A549 (cell line): ENCODE measurements around the gene TMEM250. TPM values are rescaled to one million over a fixed set of nuclear protein-coding genes. Genes with fewer than 3 reads are reported as not detected.
A peak's percentile ranks its signal among the peaks of the same experiment; 100 is the strongest.

Source experiments
- ATAC-seq, 2 experiments: fragments of 200-7000 bp in 1 of 2; fragments of >200 bp in 1 of 2; cut with Nextera tagmentation in 1 of 2; cut with Tn5 transposase in 1 of 2; 3 replicates each; pipeline versions ENCODE4 v1.8.0 to v1.9.1; 2018 to 2020; ENCODE audit warnings: mild to moderate bottlenecking in 1 of 2, moderate library complexity in 1 of 2
- CTCF ChIA-PET: fragments of 300-600 bp; sonication (Branson Sonifier 250); formaldehyde crosslinking; extraction: SDS; loops from one replicate; lab custom pipeline; 2021; ENCODE audit warnings: antibody characterized with exemption, inconsistent platforms; lab: Yijun Ruan, JAX
- POLR2A ChIA-PET: fragments of 350-600 bp; formaldehyde crosslinking; extraction: SDS; loops from one replicate; lab custom pipeline; 2021; ENCODE audit warnings: antibody characterized with exemption, inconsistent platforms; lab: Yijun Ruan, JAX
- DNase-seq, 2 experiments: peaks; one replicate each; pipeline versions ENCODE4 v3.0.0 to v3.0.0-alpha.2; 2011 to 2016; ENCODE audit warnings: low read depth in 1 of 2, low spot score in 1 of 2
- FAIRE-seq: peaks from 2 replicates; lab custom pipeline; 2011; peaks lifted over from hg19 to GRCh38; lab: Jason Lieb, UNC
- H3K27ac ChIP-seq, 2 experiments: fragments of >200 bp; sonication (Bioruptor Twin); formaldehyde crosslinking; 3 replicates each; pipeline ENCODE4 v1.5.1; 2016 to 2017
- H3K4me1 ChIP-seq: fragments of >200 bp; sonication (Bioruptor Twin); formaldehyde crosslinking; 3 replicates; pipeline ENCODE4 v1.6.1; 2016
- H3K4me2 ChIP-seq: fragments of >200 bp; sonication (Bioruptor Twin); formaldehyde crosslinking; 3 replicates; pipeline ENCODE4 v1.6.1; 2016
- H3K4me3 ChIP-seq: fragments of >200 bp; sonication (Bioruptor Twin); formaldehyde crosslinking; 3 replicates; pipeline ENCODE4 v1.5.1; 2016
- H3K9me3 ChIP-seq: fragments of >200 bp; sonication (Bioruptor Twin); formaldehyde crosslinking; 3 replicates; pipeline ENCODE4 v1.6.1; 2016
- CTCF ChIP-seq: fragments of >200 bp; sonication (Bioruptor Twin); formaldehyde crosslinking; IDR thresholded peaks from 3 replicates; pipeline ENCODE4 v1.5.1; 2016
- HEYL ChIP-seq: fragments of 250-450 bp; sonication (Bioruptor Pico); IDR thresholded peaks from 2 replicates; pipeline ENCODE4 v1.8.0; 2021; ENCODE audit warnings: mild to moderate bottlenecking, moderate library complexity
- HOXB13 ChIP-seq: fragments of 250-450 bp; sonication (Bioruptor Pico); IDR thresholded peaks from 2 replicates; pipeline ENCODE4 v1.5.0; 2020; ENCODE audit warnings: low read depth, mild to moderate bottlenecking, moderate library complexity
- HOXB5 ChIP-seq: fragments of 250-450 bp; sonication (Bioruptor Pico); IDR thresholded peaks from 2 replicates; pipeline ENCODE4 v1.5.0; 2020; ENCODE audit warnings: mild to moderate bottlenecking, moderate library complexity
- KDM5A ChIP-seq: fragments of 200-600 bp; sonication (generic); IDR thresholded peaks from 2 replicates; pipeline ENCODE4 v1.6.1; 2016; ENCODE audit warnings: antibody characterized with exemption, mild to moderate bottlenecking
- MAX ChIP-seq: IDR thresholded peaks from 2 replicates; pipeline ENCODE4 v1.6.1; 2012
- NR3C1 ChIP-seq: fragments of >200 bp; sonication (Bioruptor Twin); formaldehyde crosslinking; IDR thresholded peaks from 3 replicates; pipeline ENCODE4 v1.6.1; 2017
- PBX3 ChIP-seq: IDR thresholded peaks from 2 replicates; pipeline ENCODE4 v1.6.1; 2012
- RAD21 ChIP-seq, 2 experiments: fragments of >200 bp in 1 of 2; sonication (Bioruptor Twin) in 1 of 2; formaldehyde crosslinking in 1 of 2; IDR thresholded peaks in 1 of 2; conservative IDR thresholded peaks in 1 of 2; 2 replicates in 1 of 2; 3 replicates in 1 of 2; pipeline ENCODE4 v1.6.1; 2012 to 2018; ENCODE audit warnings: inconsistent platforms in 1 of 2
- SMC3 ChIP-seq: fragments of >200 bp; sonication (Bioruptor Twin); formaldehyde crosslinking; IDR thresholded peaks from 3 replicates; pipeline ENCODE4 v1.6.1; 2018; ENCODE audit warnings: inconsistent platforms
- ZFP36 ChIP-seq: fragments of 450-650 bp; IDR thresholded peaks from 2 replicates; pipeline ENCODE4 v1.6.1; 2014; ENCODE audit warnings: borderline replicate concordance; ENCODE audit not compliant: partially characterized antibody
- ZSCAN20 ChIP-seq: fragments of 250-450 bp; sonication (Bioruptor Pico); IDR thresholded peaks from 2 replicates; pipeline ENCODE4 v1.8.0; 2022; ENCODE audit warnings: mild to moderate bottlenecking, moderate library complexity
- WGBS: methylation state at CpG from one replicate; pipeline ENCODE4 v1.1.6; 2017; ENCODE audit errors: missing lambda C conversion rate; 5-methylcytosine and 5-hydroxymethylcytosine counted together
- polyA plus RNA-seq, 4 experiments: library from polyadenylated mRNA; depleted of rRNA in 3 of 4; stranded (reverse); fragments of >200 nt; fragmentation: RNase III in 1 of 4; extraction: RNeasy Plus Mini Kit Qiagen cat#74134 plus additional on column Dnase treatment in 1 of 4; gene quantifications; 2 replicates in 3 of 4; 3 replicates in 1 of 4; pipeline ENCODE4 v1.2.3, GENCODE V29; 2011 to 2017
- TF ChIP-seq, protein P1 (sequence below): fragments of 150-350 bp; IDR thresholded peaks from 2 replicates; pipeline ENCODE4 v1.6.1; 2014; ENCODE audit warnings: low read depth, mild to moderate bottlenecking, low read length
- TF ChIP-seq, protein P2 (sequence below): fragments of 200-600 bp; sonication (generic); IDR thresholded peaks from 2 replicates; pipeline ENCODE4 v1.6.1; 2016; ENCODE audit warnings: antibody characterized with exemption, mild to moderate bottlenecking, moderate library complexity
- TF ChIP-seq, protein P3 (sequence below): fragments of 450-650 bp; IDR thresholded peaks from 2 replicates; pipeline ENCODE4 v1.6.1; 2014; ENCODE audit warnings: antibody characterized with exemption

TMEM250 gene
- polyA plus RNA-seq, 2 of the 4 experiments (the other 2 are of a cell fraction): 13.0 to 35.2 TPM

DNA sequence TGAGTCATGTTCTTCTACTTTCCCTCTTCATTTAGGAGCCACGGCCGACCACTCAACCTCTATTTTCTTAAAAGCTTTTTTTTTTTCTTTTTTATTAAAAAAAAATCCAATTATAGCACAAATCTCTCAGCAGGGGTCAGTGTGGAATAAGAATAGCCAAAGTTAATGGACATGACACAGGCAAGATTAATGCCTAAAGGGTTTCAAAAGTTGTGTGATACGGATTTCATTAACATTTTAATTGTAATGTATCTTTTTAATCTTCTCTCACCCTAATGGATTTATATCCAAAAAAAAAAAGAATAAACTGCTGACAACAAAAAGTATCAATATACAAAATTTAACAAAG, 29.0 kb downstream of the TMEM250 start:
- Histone ChIP-seq H3K4me1 (peaks cover 48% of the 10 kb centered on the region), H3K27ac (peak overlapping the region in 1 of 2 experiments; percentile 92; a peak in 3 of 6 replicates), H3K4me2 (peak overlapping the region; percentile 97; the same call in 2 of the 3 replicates), H3K4me3 (no peak overlapping the region), H3K9me3 (no peaks in the 10 kb centered on the region)
- ATAC-seq (no peak), DNase-seq (no peak), FAIRE-seq (no peak)
- CTCF ChIA-PET: interaction anchor here (0.6 to 4.2 kb wide), 25 partner anchors 9 to 838 kb away, joined by 3 to 94 read pairs (median 4); partner anchors contain the start of gene TMEM250
- TF ChIP-seq HEYL (no peak), SMC3 (peak; percentile 53), NR3C1 (no peak), HOXB5 (CRISPR knock-in tag) (peak; percentile 63; the same call in 1 of the 2 replicates), MAX (no peak), PBX3 (no peak), CTCF (peak; percentile 59), KDM5A (no peak), HOXB13 (CRISPR knock-in tag) (no peak), RAD21 (conservative IDR thresholded peaks at IDR 0.05 in 1 of 2, IDR thresholded peaks at IDR 0.05 in 1 of 2) (peak; percentile 54 to 66; a peak in 4 of 5 replicates), ZFP36 (no peak), ZSCAN20 (CRISPR knock-in tag) (no peak)
- TF ChIP-seq, protein P1, sequence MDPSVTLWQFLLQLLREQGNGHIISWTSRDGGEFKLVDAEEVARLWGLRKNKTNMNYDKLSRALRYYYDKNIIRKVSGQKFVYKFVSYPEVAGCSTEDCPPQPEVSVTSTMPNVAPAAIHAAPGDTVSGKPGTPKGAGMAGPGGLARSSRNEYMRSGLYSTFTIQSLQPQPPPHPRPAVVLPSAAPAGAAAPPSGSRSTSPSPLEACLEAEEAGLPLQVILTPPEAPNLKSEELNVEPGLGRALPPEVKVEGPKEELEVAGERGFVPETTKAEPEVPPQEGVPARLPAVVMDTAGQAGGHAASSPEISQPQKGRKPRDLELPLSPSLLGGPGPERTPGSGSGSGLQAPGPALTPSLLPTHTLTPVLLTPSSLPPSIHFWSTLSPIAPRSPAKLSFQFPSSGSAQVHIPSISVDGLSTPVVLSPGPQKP: no peak
- TF ChIP-seq, protein P2, sequence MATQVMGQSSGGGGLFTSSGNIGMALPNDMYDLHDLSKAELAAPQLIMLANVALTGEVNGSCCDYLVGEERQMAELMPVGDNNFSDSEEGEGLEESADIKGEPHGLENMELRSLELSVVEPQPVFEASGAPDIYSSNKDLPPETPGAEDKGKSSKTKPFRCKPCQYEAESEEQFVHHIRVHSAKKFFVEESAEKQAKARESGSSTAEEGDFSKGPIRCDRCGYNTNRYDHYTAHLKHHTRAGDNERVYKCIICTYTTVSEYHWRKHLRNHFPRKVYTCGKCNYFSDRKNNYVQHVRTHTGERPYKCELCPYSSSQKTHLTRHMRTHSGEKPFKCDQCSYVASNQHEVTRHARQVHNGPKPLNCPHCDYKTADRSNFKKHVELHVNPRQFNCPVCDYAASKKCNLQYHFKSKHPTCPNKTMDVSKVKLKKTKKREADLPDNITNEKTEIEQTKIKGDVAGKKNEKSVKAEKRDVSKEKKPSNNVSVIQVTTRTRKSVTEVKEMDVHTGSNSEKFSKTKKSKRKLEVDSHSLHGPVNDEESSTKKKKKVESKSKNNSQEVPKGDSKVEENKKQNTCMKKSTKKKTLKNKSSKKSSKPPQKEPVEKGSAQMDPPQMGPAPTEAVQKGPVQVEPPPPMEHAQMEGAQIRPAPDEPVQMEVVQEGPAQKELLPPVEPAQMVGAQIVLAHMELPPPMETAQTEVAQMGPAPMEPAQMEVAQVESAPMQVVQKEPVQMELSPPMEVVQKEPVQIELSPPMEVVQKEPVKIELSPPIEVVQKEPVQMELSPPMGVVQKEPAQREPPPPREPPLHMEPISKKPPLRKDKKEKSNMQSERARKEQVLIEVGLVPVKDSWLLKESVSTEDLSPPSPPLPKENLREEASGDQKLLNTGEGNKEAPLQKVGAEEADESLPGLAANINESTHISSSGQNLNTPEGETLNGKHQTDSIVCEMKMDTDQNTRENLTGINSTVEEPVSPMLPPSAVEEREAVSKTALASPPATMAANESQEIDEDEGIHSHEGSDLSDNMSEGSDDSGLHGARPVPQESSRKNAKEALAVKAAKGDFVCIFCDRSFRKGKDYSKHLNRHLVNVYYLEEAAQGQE: no peak
- TF ChIP-seq, protein P3, sequence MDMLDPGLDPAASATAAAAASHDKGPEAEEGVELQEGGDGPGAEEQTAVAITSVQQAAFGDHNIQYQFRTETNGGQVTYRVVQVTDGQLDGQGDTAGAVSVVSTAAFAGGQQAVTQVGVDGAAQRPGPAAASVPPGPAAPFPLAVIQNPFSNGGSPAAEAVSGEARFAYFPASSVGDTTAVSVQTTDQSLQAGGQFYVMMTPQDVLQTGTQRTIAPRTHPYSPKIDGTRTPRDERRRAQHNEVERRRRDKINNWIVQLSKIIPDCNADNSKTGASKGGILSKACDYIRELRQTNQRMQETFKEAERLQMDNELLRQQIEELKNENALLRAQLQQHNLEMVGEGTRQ: no peak
- POLR2A ChIA-PET: interaction anchor here (0.7 to 2.0 kb wide), 3 partner anchors 28 to 38 kb away, joined by 3 to 9 read pairs (median 5); no protein-coding TSS in a partner anchor
- 54% methylated on average over 3 of the region's 3 CpGs for WGBS
